ENCODE measurements around the gene CDK14. TPM values are rescaled to one million over a fixed set of nuclear protein-coding genes. Genes with fewer than 3 reads are reported as not detected.
A peak's percentile ranks its signal among the peaks of the same experiment; 100 is the strongest.

The CDK14 gene
- total RNA-seq, 1 donor from 2014 or later: 52.3 TPM

DNA sequence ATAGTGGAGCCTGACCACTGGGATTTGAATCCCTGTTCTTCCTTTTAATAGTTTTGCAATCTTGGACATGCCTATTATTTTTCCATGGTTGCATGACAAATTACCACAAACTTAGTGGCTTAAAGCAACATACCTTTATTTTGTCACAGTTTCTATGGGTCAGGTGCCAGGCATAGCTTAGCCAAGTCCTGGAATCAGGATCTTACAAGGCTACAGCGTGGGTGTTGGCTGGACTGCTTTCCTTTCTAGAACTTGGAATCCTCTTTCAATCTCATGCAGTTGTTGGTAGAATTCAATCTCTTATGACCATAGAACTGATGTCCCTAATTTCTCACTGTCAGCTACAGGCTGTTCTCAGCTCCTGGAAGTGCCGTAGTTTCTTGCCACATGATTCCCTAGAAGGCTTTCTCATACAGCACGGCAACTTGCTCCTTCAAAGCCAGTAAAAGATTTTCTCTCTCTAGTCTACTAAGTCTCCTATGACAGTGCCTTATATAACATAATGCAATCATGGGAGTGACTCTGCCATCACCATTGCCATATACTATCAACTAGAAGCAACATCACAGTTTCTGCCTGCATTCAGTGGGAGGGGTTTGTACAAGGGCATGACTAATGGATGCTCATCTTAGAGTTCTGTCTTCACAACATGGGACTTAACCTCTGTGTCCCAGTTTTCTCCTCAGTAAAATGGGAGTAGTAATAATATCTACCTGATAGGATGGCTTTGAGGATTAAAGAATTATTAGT, 424.7 kb downstream of the CDK14 start:
- Histone ChIP-seq H3K36me3 (no peaks in the 10 kb centered on the region), H4K20me1 (ENCODE audit: low read depth) (no peaks in the 10 kb centered on the region), H3F3A (ENCODE audit: low read depth) (peaks cover 4% of the 10 kb centered on the region), H3K9me3 (ENCODE audit: low read depth) (no peaks in the 10 kb centered on the region), H3K27me3 (no peaks in the 10 kb centered on the region), H3K79me2 (ENCODE audit: low read depth) (no peaks in the 10 kb centered on the region), H3K4me1 (peaks cover 17% of the 10 kb centered on the region), H3K9ac (no peak overlapping the region), H3K4me3 (no peak overlapping the region), H3K4me2 (no peak overlapping the region), H3K27ac (no peak overlapping the region), H2AFZ (replicated peaks) (no peak overlapping the region)
- Mint-ChIP-seq H3K27me3 (ENCODE audit: insufficient read depth, low read depth) (no peaks in the 10 kb centered on the region), H3K27ac (no peak overlapping the region), H3K36me3 (no peaks in the 10 kb centered on the region), H3K9me3 (peaks cover 4% of the 10 kb centered on the region), H3K4me3 (no peak overlapping the region), H3K4me1 (peaks cover 11% of the 10 kb centered on the region)
- no peak for DNase-seq (ENCODE audit: low spot score)
- TF ChIP-seq, protein P1, sequence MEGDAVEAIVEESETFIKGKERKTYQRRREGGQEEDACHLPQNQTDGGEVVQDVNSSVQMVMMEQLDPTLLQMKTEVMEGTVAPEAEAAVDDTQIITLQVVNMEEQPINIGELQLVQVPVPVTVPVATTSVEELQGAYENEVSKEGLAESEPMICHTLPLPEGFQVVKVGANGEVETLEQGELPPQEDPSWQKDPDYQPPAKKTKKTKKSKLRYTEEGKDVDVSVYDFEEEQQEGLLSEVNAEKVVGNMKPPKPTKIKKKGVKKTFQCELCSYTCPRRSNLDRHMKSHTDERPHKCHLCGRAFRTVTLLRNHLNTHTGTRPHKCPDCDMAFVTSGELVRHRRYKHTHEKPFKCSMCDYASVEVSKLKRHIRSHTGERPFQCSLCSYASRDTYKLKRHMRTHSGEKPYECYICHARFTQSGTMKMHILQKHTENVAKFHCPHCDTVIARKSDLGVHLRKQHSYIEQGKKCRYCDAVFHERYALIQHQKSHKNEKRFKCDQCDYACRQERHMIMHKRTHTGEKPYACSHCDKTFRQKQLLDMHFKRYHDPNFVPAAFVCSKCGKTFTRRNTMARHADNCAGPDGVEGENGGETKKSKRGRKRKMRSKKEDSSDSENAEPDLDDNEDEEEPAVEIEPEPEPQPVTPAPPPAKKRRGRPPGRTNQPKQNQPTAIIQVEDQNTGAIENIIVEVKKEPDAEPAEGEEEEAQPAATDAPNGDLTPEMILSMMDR (IDR thresholded peaks at IDR 0.05): no peak
- TF ChIP-seq EZH2phosphoT487 (IDR thresholded peaks at IDR 0.05) (no peak), EZH2 (IDR thresholded peaks at IDR 0.05) (no peak)

DNA sequence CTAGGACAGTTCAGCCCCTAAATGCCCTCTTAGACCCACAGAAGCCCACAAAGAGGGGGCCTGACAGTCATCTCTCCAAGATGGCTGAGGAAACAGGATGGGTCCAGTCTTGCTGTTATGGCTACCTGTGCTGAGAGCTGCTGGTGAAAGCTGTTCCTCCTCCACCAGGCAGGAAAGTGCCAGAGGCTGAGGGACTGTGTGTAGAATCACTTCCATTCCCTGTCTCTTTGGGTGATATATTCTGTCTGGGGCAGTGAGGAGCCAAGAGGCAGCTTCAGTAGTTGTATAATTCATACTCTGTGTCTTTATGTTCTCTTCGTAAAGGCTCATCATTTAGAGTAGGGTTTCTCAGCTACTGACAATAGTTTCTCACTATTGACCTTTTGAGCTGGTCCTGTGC, 425.8 kb downstream of the CDK14 start:
- Mint-ChIP-seq H3K36me3 (no peaks in the 10 kb centered on the region), H3K4me3 (no peak overlapping the region), H3K27ac (no peak overlapping the region), H3K9me3 (peaks cover 4% of the 10 kb centered on the region), H3K4me1 (peaks cover 13% of the 10 kb centered on the region), H3K27me3 (ENCODE audit: insufficient read depth, low read depth) (no peaks in the 10 kb centered on the region)
- H3K36me3 ChIP-seq: no peaks in the 10 kb centered on the region
- peaks cover 25% of the 10 kb centered on the region for H3K4me1 ChIP-seq
- H2AFZ ChIP-seq (replicated peaks): no peak overlapping the region
- H3K27me3 ChIP-seq: no peaks in the 10 kb centered on the region
- H4K20me1 ChIP-seq (ENCODE audit: low read depth): peaks cover 3% of the 10 kb centered on the region
- DNase-seq (ENCODE audit: low spot score): no peak
- TF ChIP-seq EZH2phosphoT487 (IDR thresholded peaks at IDR 0.05) (no peak), EZH2 (IDR thresholded peaks at IDR 0.05) (no peak)
- TF ChIP-seq, protein P1 (IDR thresholded peaks at IDR 0.05): no peak
- no peaks in the 10 kb centered on the region for H3K9me3 ChIP-seq (ENCODE audit: low read depth)
- H3K4me2 ChIP-seq: no peak overlapping the region
- peaks cover 4% of the 10 kb centered on the region for H3F3A ChIP-seq (ENCODE audit: low read depth)
- no peak overlapping the region for H3K9ac ChIP-seq
- H3K4me3 ChIP-seq: no peak overlapping the region
- no peaks in the 10 kb centered on the region for H3K79me2 ChIP-seq (ENCODE audit: low read depth)
- no peak overlapping the region for H3K27ac ChIP-seq

DNA sequence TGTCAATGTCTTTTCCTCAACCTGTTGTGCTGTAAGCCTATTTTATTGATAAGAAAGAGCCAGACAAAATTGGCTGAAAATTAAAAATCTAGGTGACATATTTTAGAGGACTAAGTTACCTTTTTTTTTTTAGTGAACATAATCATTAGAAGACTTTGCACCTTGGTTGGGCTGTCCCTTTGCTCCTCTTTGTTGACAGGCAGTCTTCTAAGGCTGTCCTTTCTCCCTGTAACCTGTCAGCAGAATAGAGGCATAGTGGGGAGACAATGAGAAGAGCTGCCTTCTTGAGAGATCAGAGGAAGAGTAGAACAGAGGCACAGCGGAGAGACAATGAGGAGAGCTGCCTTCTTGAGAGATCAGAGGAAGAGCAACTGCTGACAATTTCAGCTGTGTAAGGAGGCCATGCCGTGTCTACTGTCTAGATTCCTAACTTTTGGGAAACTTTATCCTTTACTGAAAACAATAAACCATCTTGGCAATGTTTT, 429.8 kb downstream of the CDK14 start:
- Histone ChIP-seq H3K4me1 (peaks cover 17% of the 10 kb centered on the region), H3F3A (ENCODE audit: low read depth) (no peaks in the 10 kb centered on the region), H3K36me3 (no peaks in the 10 kb centered on the region), H4K20me1 (ENCODE audit: low read depth) (peaks cover 3% of the 10 kb centered on the region), H3K4me3 (no peak overlapping the region), H3K79me2 (ENCODE audit: low read depth) (no peaks in the 10 kb centered on the region), H2AFZ (replicated peaks) (no peak overlapping the region), H3K9ac (no peak overlapping the region), H3K9me3 (ENCODE audit: low read depth) (no peaks in the 10 kb centered on the region), H3K27me3 (no peaks in the 10 kb centered on the region), H3K4me2 (peak overlapping the region; percentile 31), H3K27ac (no peak overlapping the region)
- H3K36me3 Mint-ChIP-seq: no peaks in the 10 kb centered on the region
- H3K4me3 Mint-ChIP-seq: no peak overlapping the region
- TF ChIP-seq, protein P1 (IDR thresholded peaks at IDR 0.05): no peak
- TF ChIP-seq EZH2phosphoT487 (IDR thresholded peaks at IDR 0.05): no peak
- TF ChIP-seq EZH2 (IDR thresholded peaks at IDR 0.05): no peak
- H3K9me3 Mint-ChIP-seq: peaks cover 2% of the 10 kb centered on the region
- peaks cover 9% of the 10 kb centered on the region for H3K4me1 Mint-ChIP-seq
- peak; percentile 57 for DNase-seq (ENCODE audit: low spot score)
- H3K27me3 Mint-ChIP-seq (ENCODE audit: insufficient read depth, low read depth): no peaks in the 10 kb centered on the region
- no peak overlapping the region for H3K27ac Mint-ChIP-seq
